ENCODE data around the gene RNF217. TPM values are rescaled to one million over a fixed set of nuclear protein-coding genes. Genes with fewer than 3 reads are reported as not detected.

The RNF217 gene
- polyA plus RNA-seq, 4 donors: 0.54 to 17.7 (median 1.8) TPM

GRCh38 chr6:125041740-125042459, 79.7 kb downstream of the RNF217 start:
- 85 to 91% (median 85%) methylated on average over 3 of the region's 3 CpGs for WGBS, 3 donors
- FAIRE-seq: no peak

GRCh38 chr6:125044066-125044465, 81.8 kb downstream of the RNF217 start:
- WGBS, 3 donors: 69 to 80% (median 78%) methylated on average over 3 of the region's 3 CpGs
- no peak overlapping the region for H3K4me3 ChIP-seq (ENCODE audit: low read depth in 1 of 3, low read length in 3 of 3)
- H3K36me3 ChIP-seq (ENCODE audit: control insufficient read depth in 3 of 3, insufficient read depth in 2 of 3, low read depth in 1 of 3, low read length in 3 of 3): peaks cover 0 to 3% (median 0%) of the 10 kb centered on the region in 3 donors
- no peaks in the 10 kb centered on the region for H3K4me1 ChIP-seq (ENCODE audit: control insufficient read depth in 3 of 3, insufficient read depth in 2 of 3, low read depth in 1 of 3, low read length in 2 of 3)
- H3K27ac ChIP-seq (ENCODE audit: low read depth in 1 of 3, low read length in 2 of 3): no peak overlapping the region
- H3K9me3 ChIP-seq (ENCODE audit: control insufficient read depth in 2 of 2, insufficient read depth in 1 of 2, low read depth in 1 of 2, low read length in 1 of 2): no peaks in the 10 kb centered on the region
- FAIRE-seq (no peak), DNase-seq (no peak)
- H3K27me3 ChIP-seq (ENCODE audit: control insufficient read depth in 3 of 3, insufficient read depth in 3 of 3, low read length in 3 of 3): no peaks in the 10 kb centered on the region

More at GRCh38 chr6:125041740-125042459, 79.7 kb downstream of the RNF217 start:
- DNase-seq: no peak
- Histone ChIP-seq H3K27ac (ENCODE audit: low read depth in 1 of 3, low read length in 2 of 3) (no peak overlapping the region), H3K36me3 (ENCODE audit: control insufficient read depth in 3 of 3, insufficient read depth in 2 of 3, low read depth in 1 of 3, low read length in 3 of 3) (peaks cover 0 to 3% (median 0%) of the 10 kb centered on the region in 3 donors), H3K4me1 (ENCODE audit: control insufficient read depth in 3 of 3, insufficient read depth in 2 of 3, low read depth in 1 of 3, low read length in 2 of 3) (no peaks in the 10 kb centered on the region), H3K4me3 (ENCODE audit: low read depth in 1 of 3, low read length in 3 of 3) (no peak overlapping the region), H3K9me3 (ENCODE audit: control insufficient read depth in 2 of 2, insufficient read depth in 1 of 2, low read depth in 1 of 2, low read length in 1 of 2) (peaks cover 0 to 3% of the 10 kb centered on the region in 2 donors), H3K27me3 (ENCODE audit: control insufficient read depth in 3 of 3, insufficient read depth in 3 of 3, low read length in 3 of 3) (no peaks in the 10 kb centered on the region)

- Histone ChIP-seq H3K27ac (ENCODE audit: low read depth in 1 of 3, low read length in 2 of 3) (no peak overlapping the region), H3K27me3 (ENCODE audit: control insufficient read depth in 3 of 3, insufficient read depth in 3 of 3, low read length in 3 of 3) (no peaks in the 10 kb centered on the region), H3K36me3 (ENCODE audit: control insufficient read depth in 3 of 3, insufficient read depth in 2 of 3, low read depth in 1 of 3, low read length in 3 of 3) (peaks cover 0 to 3% (median 0%) of the 10 kb centered on the region in 3 donors), H3K4me3 (ENCODE audit: low read depth in 1 of 3, low read length in 3 of 3) (no peak overlapping the region), H3K4me1 (ENCODE audit: control insufficient read depth in 3 of 3, insufficient read depth in 2 of 3, low read depth in 1 of 3, low read length in 2 of 3) (no peaks in the 10 kb centered on the region), H3K9me3 (ENCODE audit: control insufficient read depth in 2 of 2, insufficient read depth in 1 of 2, low read depth in 1 of 2, low read length in 1 of 2) (no peaks in the 10 kb centered on the region)
- no peak for DNase-seq
- no peak for FAIRE-seq
- WGBS, 3 donors: 91 to 93% (median 91%) methylated on average over 2 of the region's 2 CpGs
Observed at GRCh38 chr6:125044667-125045066, 82.4 kb downstream of the RNF217 start.

- Histone ChIP-seq H3K4me1 (ENCODE audit: control insufficient read depth in 3 of 3, insufficient read depth in 2 of 3, low read depth in 1 of 3, low read length in 2 of 3) (peaks cover 0 to 3% (median 0%) of the 10 kb centered on the region in 3 donors), H3K4me3 (ENCODE audit: low read depth in 1 of 3, low read length in 3 of 3) (no peak overlapping the region), H3K9me3 (ENCODE audit: control insufficient read depth in 2 of 2, insufficient read depth in 1 of 2, low read depth in 1 of 2, low read length in 1 of 2) (no peaks in the 10 kb centered on the region), H3K36me3 (ENCODE audit: control insufficient read depth in 3 of 3, insufficient read depth in 2 of 3, low read depth in 1 of 3, low read length in 3 of 3) (peaks cover 0 to 3% (median 0%) of the 10 kb centered on the region in 3 donors), H3K27me3 (ENCODE audit: control insufficient read depth in 3 of 3, insufficient read depth in 3 of 3, low read length in 3 of 3) (no peaks in the 10 kb centered on the region), H3K27ac (ENCODE audit: low read depth in 1 of 3, low read length in 2 of 3) (no peak overlapping the region)
- DNase-seq (no peak), FAIRE-seq (no peak)
- 81 to 87% (median 81%) methylated on average over 7 of the region's 7 CpGs for WGBS, 3 donors
Observed at GRCh38 chr6:125046107-125046925, 84.1 kb downstream of the RNF217 start.

- H3K4me1 ChIP-seq (ENCODE audit: control insufficient read depth in 3 of 3, insufficient read depth in 2 of 3, low read depth in 1 of 3, low read length in 2 of 3): peaks cover 0 to 3% (median 0%) of the 10 kb centered on the region in 3 donors
- H3K27ac ChIP-seq (ENCODE audit: low read depth in 1 of 3, low read length in 2 of 3): no peak overlapping the region
- no peaks in the 10 kb centered on the region for H3K27me3 ChIP-seq (ENCODE audit: control insufficient read depth in 3 of 3, insufficient read depth in 3 of 3, low read length in 3 of 3)
- FAIRE-seq (no peak), DNase-seq (no peak)
- no peak overlapping the region for H3K4me3 ChIP-seq (ENCODE audit: low read depth in 1 of 3, low read length in 3 of 3)
- WGBS, 3 donors: 54 to 70% (median 69%) methylated on average over 2 of the region's 2 CpGs
- peaks cover 0 to 3% (median 0%) of the 10 kb centered on the region in 3 donors for H3K36me3 ChIP-seq (ENCODE audit: control insufficient read depth in 3 of 3, insufficient read depth in 2 of 3, low read depth in 1 of 3, low read length in 3 of 3)
- no peaks in the 10 kb centered on the region for H3K9me3 ChIP-seq (ENCODE audit: control insufficient read depth in 2 of 2, insufficient read depth in 1 of 2, low read depth in 1 of 2, low read length in 1 of 2)
Observed at GRCh38 chr6:125048274-125048673, 86.0 kb downstream of the RNF217 start.

- Histone ChIP-seq H3K4me3 (ENCODE audit: low read depth in 1 of 3, low read length in 3 of 3) (no peak overlapping the region), H3K27ac (ENCODE audit: low read depth in 1 of 3, low read length in 2 of 3) (no peak overlapping the region), H3K4me1 (ENCODE audit: control insufficient read depth in 3 of 3, insufficient read depth in 2 of 3, low read depth in 1 of 3, low read length in 2 of 3) (peaks cover 0 to 3% (median 0%) of the 10 kb centered on the region in 3 donors), H3K36me3 (ENCODE audit: control insufficient read depth in 3 of 3, insufficient read depth in 2 of 3, low read depth in 1 of 3, low read length in 3 of 3) (peaks cover 0 to 3% (median 0%) of the 10 kb centered on the region in 3 donors), H3K9me3 (ENCODE audit: control insufficient read depth in 2 of 2, insufficient read depth in 1 of 2, low read depth in 1 of 2, low read length in 1 of 2) (no peaks in the 10 kb centered on the region), H3K27me3 (ENCODE audit: control insufficient read depth in 3 of 3, insufficient read depth in 3 of 3, low read length in 3 of 3) (no peaks in the 10 kb centered on the region)
- WGBS, 3 donors: 51 to 69% (median 66%) methylated on average over 4 of the region's 4 CpGs
- DNase-seq (no peak), FAIRE-seq (no peak)
Observed at GRCh38 chr6:125050663-125051318, 88.6 kb downstream of the RNF217 start.

GRCh38 chr6:125053809-125054208, 91.6 kb downstream of the RNF217 start:
- 86 to 93% (median 91%) methylated on average over 2 of the region's 2 CpGs for WGBS, 3 donors
- Histone ChIP-seq H3K4me1 (ENCODE audit: control insufficient read depth in 3 of 3, insufficient read depth in 2 of 3, low read depth in 1 of 3, low read length in 2 of 3) (peaks cover 0 to 3% (median 0%) of the 10 kb centered on the region in 3 donors), H3K27me3 (ENCODE audit: control insufficient read depth in 3 of 3, insufficient read depth in 3 of 3, low read length in 3 of 3) (no peaks in the 10 kb centered on the region), H3K9me3 (ENCODE audit: control insufficient read depth in 2 of 2, insufficient read depth in 1 of 2, low read depth in 1 of 2, low read length in 1 of 2) (no peaks in the 10 kb centered on the region), H3K27ac (ENCODE audit: low read depth in 1 of 3, low read length in 2 of 3) (no peak overlapping the region), H3K36me3 (ENCODE audit: control insufficient read depth in 3 of 3, insufficient read depth in 2 of 3, low read depth in 1 of 3, low read length in 3 of 3) (no peaks in the 10 kb centered on the region), H3K4me3 (ENCODE audit: low read depth in 1 of 3, low read length in 3 of 3) (no peak overlapping the region)
- FAIRE-seq (no peak), DNase-seq (no peak)

- Histone ChIP-seq H3K27ac (ENCODE audit: low read depth in 1 of 3, low read length in 2 of 3) (no peak overlapping the region), H3K4me1 (ENCODE audit: control insufficient read depth in 3 of 3, insufficient read depth in 2 of 3, low read depth in 1 of 3, low read length in 2 of 3) (peaks cover 0 to 3% (median 0%) of the 10 kb centered on the region in 3 donors), H3K36me3 (ENCODE audit: control insufficient read depth in 3 of 3, insufficient read depth in 2 of 3, low read depth in 1 of 3, low read length in 3 of 3) (no peaks in the 10 kb centered on the region), H3K27me3 (ENCODE audit: control insufficient read depth in 3 of 3, insufficient read depth in 3 of 3, low read length in 3 of 3) (no peaks in the 10 kb centered on the region), H3K9me3 (ENCODE audit: control insufficient read depth in 2 of 2, insufficient read depth in 1 of 2, low read depth in 1 of 2, low read length in 1 of 2) (no peaks in the 10 kb centered on the region), H3K4me3 (ENCODE audit: low read depth in 1 of 3, low read length in 3 of 3) (no peak overlapping the region)
- 73 to 88% (median 85%) methylated on average over 2 of the region's 2 CpGs for WGBS, 3 donors
- no peak for FAIRE-seq
- no peak for DNase-seq
Observed at GRCh38 chr6:125054331-125054730, 92.1 kb downstream of the RNF217 start.
